ENCODE data around the gene LGMN.

- TF ChIP-seq REST (IDR thresholded peaks at IDR 0.05; ENCODE audit: low read depth) (no peak), EGR1 (IDR thresholded peaks at IDR 0.05) (no peak), TAF1 (IDR thresholded peaks at IDR 0.05; ENCODE audit: low read depth) (no peak), MAX (IDR thresholded peaks at IDR 0.05) (no peak), RAD21 (IDR thresholded peaks at IDR 0.05; ENCODE audit: low read depth) (no peak), CREB1 (IDR thresholded peaks at IDR 0.05; ENCODE audit: low read depth) (no peak), USF1 (IDR thresholded peaks at IDR 0.05) (no peak), TCF12 (IDR thresholded peaks at IDR 0.05; ENCODE audit: low read depth) (no peak)
Measured at GRCh38 chr14:92657457-92658142, 90.8 kb downstream of the LGMN start.

Data from Ishikawa (cell line).